ENCODE measurements around the gene TGFBR1.

TGFBR1 gene

GRCh38 chr9:99126312-99126711 lies 21.4 kb downstream of the TGFBR1 start:
- no peak for TF ChIP-seq BACH2 (CRISPR knock-in tag; IDR thresholded peaks at IDR 0.05; ENCODE audit: borderline replicate concordance)
- no peak for TF ChIP-seq TSHZ2 (CRISPR knock-in tag; IDR thresholded peaks at IDR 0.05)
- no peak for TF ChIP-seq ARNTL (CRISPR knock-in tag; IDR thresholded peaks at IDR 0.05; ENCODE audit: borderline replicate concordance, low read depth)
- no peak for TF ChIP-seq ISL1 (CRISPR knock-in tag; IDR thresholded peaks at IDR 0.05)
- TF ChIP-seq ZNF70 (CRISPR knock-in tag; IDR thresholded peaks at IDR 0.05): no peak
- TF ChIP-seq PATZ1 (CRISPR knock-in tag; IDR thresholded peaks at IDR 0.05; ENCODE audit: borderline replicate concordance): no peak
- no peak for TF ChIP-seq OSR1 (CRISPR knock-in tag; IDR thresholded peaks at IDR 0.05)
- TF ChIP-seq GLIS3 (CRISPR knock-in tag; IDR thresholded peaks at IDR 0.05): no peak
- TF ChIP-seq TCF4 (CRISPR knock-in tag; IDR thresholded peaks at IDR 0.05; ENCODE audit: borderline replicate concordance): no peak
- TF ChIP-seq POU6F1 (CRISPR knock-in tag; IDR thresholded peaks at IDR 0.05; ENCODE audit: borderline replicate concordance, low read depth): no peak
- no peak for TF ChIP-seq ZC3H10 (CRISPR knock-in tag; IDR thresholded peaks at IDR 0.05)
- TF ChIP-seq ZFP3 (CRISPR knock-in tag; IDR thresholded peaks at IDR 0.05): no peak
- no peak for TF ChIP-seq TOX (CRISPR knock-in tag; IDR thresholded peaks at IDR 0.05; ENCODE audit: borderline replicate concordance)
- TF ChIP-seq ZNF8 (CRISPR knock-in tag; IDR thresholded peaks at IDR 0.05): no peak
- no peak for TF ChIP-seq ZNF565 (CRISPR knock-in tag; conservative IDR thresholded peaks at IDR 0.05; ENCODE audit: low read depth)
- no peak for TF ChIP-seq SNAI2 (CRISPR knock-in tag; IDR thresholded peaks at IDR 0.05)
- no peak for TF ChIP-seq CSDC2 (CRISPR knock-in tag; IDR thresholded peaks at IDR 0.05)
- no peak for TF ChIP-seq CREB5 (CRISPR knock-in tag; IDR thresholded peaks at IDR 0.05; ENCODE audit: low read depth)
- TF ChIP-seq ESRRG (CRISPR knock-in tag; IDR thresholded peaks at IDR 0.05): no peak
- no peak for ATAC-seq

GRCh38 chr9:99127356-99128132 lies 22.6 kb downstream of the TGFBR1 start:
- ATAC-seq: no peak
- TF ChIP-seq CSRNP3 (CRISPR knock-in tag; IDR thresholded peaks at IDR 0.05) (no peak), CREB5 (CRISPR knock-in tag; IDR thresholded peaks at IDR 0.05; ENCODE audit: low read depth) (no peak), ZFP3 (CRISPR knock-in tag; IDR thresholded peaks at IDR 0.05) (no peak), ISL1 (CRISPR knock-in tag; IDR thresholded peaks at IDR 0.05) (no peak), BACH2 (CRISPR knock-in tag; IDR thresholded peaks at IDR 0.05; ENCODE audit: borderline replicate concordance) (no peak), TSHZ2 (CRISPR knock-in tag; IDR thresholded peaks at IDR 0.05) (no peak), SNAI2 (CRISPR knock-in tag; IDR thresholded peaks at IDR 0.05) (no peak), PATZ1 (CRISPR knock-in tag; IDR thresholded peaks at IDR 0.05; ENCODE audit: borderline replicate concordance) (no peak)

Data from SK-N-SH treated with all-trans-retinoic acid at 6 μM for 48 hours (cell line).